Smooth muscle cell (in vitro differentiated cells): Measurements from ENCODE around the gene LHX3. TPM values are rescaled to one million over a fixed set of nuclear protein-coding genes. Genes with fewer than 3 reads are reported as not detected.

Source experiments
- DNase-seq: peaks from one replicate; lab custom pipeline; 2025; ENCODE audit not compliant: unreplicated experiment; lab: John Stamatoyannopoulos, UW
- H2AFZ ChIP-seq: fragments of 200-600 bp; sonication (generic); 2 replicates; pipeline ENCODE4 v1.6.0; 2016; ENCODE audit warnings: antibody characterized with exemption, low read depth, mild to moderate bottlenecking
- H3F3A ChIP-seq: fragments of 200-600 bp; sonication (generic); 2 replicates; pipeline ENCODE4 v1.6.0; 2017; ENCODE audit warnings: antibody characterized with exemption, low read depth
- H3K27ac ChIP-seq: fragments of 200-600 bp; sonication (generic); 2 replicates; pipeline ENCODE4 v1.5.1; 2016; ENCODE audit warnings: low read depth, mild to moderate bottlenecking
- H3K27me3 ChIP-seq: fragments of 200-600 bp; sonication (generic); 2 replicates; pipeline ENCODE4 v1.6.1; 2016; ENCODE audit warnings: low read depth, mild to moderate bottlenecking
- H3K36me3 ChIP-seq: fragments of 200-600 bp; sonication (generic); 2 replicates; pipeline ENCODE4 v1.5.1; 2016; ENCODE audit warnings: low read depth
- H3K4me1 ChIP-seq: fragments of 200-600 bp; sonication (generic); 2 replicates; pipeline ENCODE4 v1.5.1; 2016; ENCODE audit warnings: low read depth
- H3K4me2 ChIP-seq: fragments of 200-600 bp; sonication (generic); 2 replicates; pipeline ENCODE4 v1.6.0; 2016; ENCODE audit warnings: mild to moderate bottlenecking
- H3K4me3 ChIP-seq: fragments of 200-600 bp; sonication (generic); 2 replicates; pipeline ENCODE4 v1.5.1; 2016; ENCODE audit warnings: mild to moderate bottlenecking
- H3K79me2 ChIP-seq: fragments of 200-600 bp; sonication (generic); 2 replicates; pipeline ENCODE4 v1.6.0; 2016; ENCODE audit warnings: low read depth, mild to moderate bottlenecking
- H3K9ac ChIP-seq: fragments of 200-600 bp; sonication (generic); 2 replicates; pipeline ENCODE4 v1.6.0; 2016; ENCODE audit warnings: low read depth
- H3K9me3 ChIP-seq: fragments of 200-600 bp; sonication (generic); replicated peaks from 2 replicates; pipeline ENCODE4 v1.5.1; 2016; ENCODE audit warnings: low read depth
- H4K20me1 ChIP-seq: fragments of 200-600 bp; sonication (generic); 2 replicates; pipeline ENCODE4 v1.6.0; 2016; ENCODE audit warnings: low read depth
- WGBS: methylation state at CpG from one replicate; pipeline ENCODE4 v1.1.7; 2016; ENCODE audit warnings: low lambda C conversion rate; 5-methylcytosine and 5-hydroxymethylcytosine counted together
- polyA plus RNA-seq: library from polyadenylated mRNA; unstranded; fragments of >200 nt; fragmentation: Nextera tagmentation; extraction: Ambion mirVana; gene quantifications from 2 replicates; pipeline ENCODE4 v1.2.1, GENCODE V29; 2016
- total RNA-seq: library from RNA; depleted of rRNA; stranded (reverse); fragments of >200 nt; gene quantifications from 2 replicates; pipeline ENCODE4 v1.2.3, GENCODE V29; 2014
- TF ChIP-seq, protein P1 (sequence below): fragments of 200-600 bp; sonication (generic); IDR thresholded peaks from 2 replicates; pipeline ENCODE4 v1.5.1; 2017; ENCODE audit warnings: borderline replicate concordance, mild to moderate bottlenecking, antibody characterized with exemption; ENCODE audit not compliant: insufficient read depth, poor library complexity, severe bottlenecking

LHX3 gene
- total and polyA plus RNA-seq, 2 experiments from 2014 or later, result not detected

DNA sequence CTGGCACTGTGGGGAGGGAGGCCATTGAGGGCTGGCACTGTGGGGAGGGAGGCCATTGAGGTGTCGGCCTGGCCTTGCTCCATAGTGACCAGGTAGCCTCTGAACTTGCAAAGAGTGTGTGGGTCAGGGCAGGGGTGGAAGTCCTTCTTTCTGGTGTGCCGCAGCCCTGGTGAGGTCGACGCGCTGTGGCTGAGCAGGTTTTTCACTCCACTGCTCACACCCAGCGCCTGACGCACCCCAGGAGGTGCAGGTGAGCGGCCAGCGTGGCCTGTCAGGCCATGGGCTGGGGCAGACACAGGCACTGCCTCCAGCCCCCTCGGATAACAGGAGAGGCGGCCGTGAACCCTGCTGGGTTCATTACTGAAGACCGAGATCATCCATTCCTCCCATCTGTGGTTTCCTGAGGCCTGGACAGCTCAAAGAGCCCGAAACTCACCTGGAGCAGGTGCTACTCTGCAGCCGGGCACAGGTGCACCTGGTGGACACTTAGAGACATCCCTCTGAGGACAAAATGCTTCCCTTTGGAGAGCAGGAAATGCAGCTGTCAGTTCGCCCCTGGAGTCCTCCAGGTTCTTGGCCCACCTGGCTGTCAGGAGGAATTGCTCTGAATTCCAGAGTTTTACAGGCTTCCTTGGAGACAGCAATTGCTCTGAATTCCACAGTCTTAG is 32.4 kb downstream of the LHX3 start:
- Histone ChIP-seq H3K36me3 (no peaks in the 10 kb centered on the region), H3K9me3 (no peaks in the 10 kb centered on the region), H4K20me1 (no peaks in the 10 kb centered on the region), H3K4me3 (no peak overlapping the region), H3F3A (no peaks in the 10 kb centered on the region), H3K79me2 (no peaks in the 10 kb centered on the region), H3K27me3 (peaks cover 6% of the 10 kb centered on the region), H3K4me1 (peaks cover 21% of the 10 kb centered on the region), H3K9ac (no peak overlapping the region), H2AFZ (no peak overlapping the region), H3K4me2 (no peak overlapping the region), H3K27ac (no peak overlapping the region)
- TF ChIP-seq, protein P1, sequence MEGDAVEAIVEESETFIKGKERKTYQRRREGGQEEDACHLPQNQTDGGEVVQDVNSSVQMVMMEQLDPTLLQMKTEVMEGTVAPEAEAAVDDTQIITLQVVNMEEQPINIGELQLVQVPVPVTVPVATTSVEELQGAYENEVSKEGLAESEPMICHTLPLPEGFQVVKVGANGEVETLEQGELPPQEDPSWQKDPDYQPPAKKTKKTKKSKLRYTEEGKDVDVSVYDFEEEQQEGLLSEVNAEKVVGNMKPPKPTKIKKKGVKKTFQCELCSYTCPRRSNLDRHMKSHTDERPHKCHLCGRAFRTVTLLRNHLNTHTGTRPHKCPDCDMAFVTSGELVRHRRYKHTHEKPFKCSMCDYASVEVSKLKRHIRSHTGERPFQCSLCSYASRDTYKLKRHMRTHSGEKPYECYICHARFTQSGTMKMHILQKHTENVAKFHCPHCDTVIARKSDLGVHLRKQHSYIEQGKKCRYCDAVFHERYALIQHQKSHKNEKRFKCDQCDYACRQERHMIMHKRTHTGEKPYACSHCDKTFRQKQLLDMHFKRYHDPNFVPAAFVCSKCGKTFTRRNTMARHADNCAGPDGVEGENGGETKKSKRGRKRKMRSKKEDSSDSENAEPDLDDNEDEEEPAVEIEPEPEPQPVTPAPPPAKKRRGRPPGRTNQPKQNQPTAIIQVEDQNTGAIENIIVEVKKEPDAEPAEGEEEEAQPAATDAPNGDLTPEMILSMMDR, result no peak
- 81% methylated on average over 16 of the region's 16 CpGs for WGBS
- no peak for DNase-seq

- Histone ChIP-seq H3K4me2 (no peak overlapping the region), H3K9ac (no peak overlapping the region), H3K27ac (no peak overlapping the region), H3K9me3 (no peaks in the 10 kb centered on the region), H3K4me1 (peaks cover 21% of the 10 kb centered on the region), H3K4me3 (no peak overlapping the region), H3K36me3 (no peaks in the 10 kb centered on the region), H3K27me3 (peaks cover 6% of the 10 kb centered on the region), H4K20me1 (no peaks in the 10 kb centered on the region), H2AFZ (no peak overlapping the region), H3F3A (no peaks in the 10 kb centered on the region), H3K79me2 (no peaks in the 10 kb centered on the region)
- 77% methylated on average over 11 of the region's 11 CpGs for WGBS
- TF ChIP-seq, protein P1, result no peak
- DNase-seq, result no peak
These were observed 33.0 kb downstream of the LHX3 start for GRCh38 chr9:136171801-136172411.

- 54% methylated on average over 15 of the region's 16 CpGs for WGBS
- no peak overlapping the region for H2AFZ ChIP-seq
- no peak overlapping the region for H3K27ac ChIP-seq
- no peaks in the 10 kb centered on the region for H3K79me2 ChIP-seq
- peaks cover 6% of the 10 kb centered on the region for H3K27me3 ChIP-seq
- H3K9me3 ChIP-seq, result no peaks in the 10 kb centered on the region
- no peaks in the 10 kb centered on the region for H4K20me1 ChIP-seq
- no peak overlapping the region for H3K4me3 ChIP-seq
- H3K4me1 ChIP-seq, result peaks cover 21% of the 10 kb centered on the region
- H3F3A ChIP-seq, result no peaks in the 10 kb centered on the region
- H3K9ac ChIP-seq, result no peak overlapping the region
- TF ChIP-seq, protein P1, result no peak
- no peak for DNase-seq
- H3K36me3 ChIP-seq, result no peaks in the 10 kb centered on the region
- no peak overlapping the region for H3K4me2 ChIP-seq
These were observed 33.7 kb downstream of the LHX3 start for GRCh38 chr9:136171009-136171800.
